Activated CD4-positive, alpha-beta memory T cell treated with anti-CD3 and anti-CD28 coated beads, Interleukin-2, amount 10 ng/mL, durations not matched to agents 7 days and 5 days (primary cell): ENCODE measurements around the gene SLC35F1. TPM values are rescaled to one million over a fixed set of nuclear protein-coding genes. Genes with fewer than 3 reads are reported as not detected.

Experiments
- CTCF ChIA-PET: fragments of 350-600 bp; sonication (Branson Sonifier 250); formaldehyde crosslinking; loops from one replicate; lab custom pipeline; 2021; ENCODE audit warnings: antibody characterized with exemption, inconsistent platforms; lab: Charles Lee
- POLR2A ChIA-PET: fragments of 350-600 bp; sonication (Branson Sonifier 250); formaldehyde crosslinking; loops from one replicate; lab custom pipeline; 2021; ENCODE audit warnings: antibody characterized with exemption; lab: Charles Lee
- DNase-seq: peaks from one replicate; pipeline ENCODE4 v3.0.0-alpha.2; 2020
- H3K27ac Mint-ChIP-seq: one replicate; pipeline ENCODE4 v1.8.0; 2021; ENCODE audit warnings: mild to moderate bottlenecking, mixed read lengths
- H3K27me3 Mint-ChIP-seq: one replicate; pipeline ENCODE4 v1.8.0; 2021; ENCODE audit warnings: mixed read lengths
- H3K36me3 Mint-ChIP-seq: one replicate; pipeline ENCODE4 v1.8.0; 2021; ENCODE audit warnings: low read depth, mixed read lengths
- H3K4me1 Mint-ChIP-seq: one replicate; pipeline ENCODE4 v1.8.0; 2021; ENCODE audit warnings: mixed read lengths
- H3K4me3 Mint-ChIP-seq: one replicate; pipeline ENCODE4 v1.8.0; 2021; ENCODE audit warnings: mild to moderate bottlenecking, mixed read lengths
- H3K9me3 Mint-ChIP-seq: one replicate; pipeline ENCODE4 v1.8.0; 2021; ENCODE audit warnings: mixed read lengths
- total RNA-seq, 2 experiments: library from RNA; stranded (reverse); gene quantifications; one replicate each; pipeline ENCODE4 v1.2.3, GENCODE V29; 2021

SLC35F1 gene
- total RNA-seq, 2 experiments from 2014 or later = 0.05 TPM; not detected in 1

- H3K4me1 Mint-ChIP-seq = peaks cover 6% of the 10 kb centered on the region
- H3K36me3 Mint-ChIP-seq = no peaks in the 10 kb centered on the region
- no peak for DNase-seq
- ChIA-PET CTCF (no interaction called here), POLR2A (no interaction called here)
- no peak overlapping the region for H3K27ac Mint-ChIP-seq
- H3K9me3 Mint-ChIP-seq = no peaks in the 10 kb centered on the region
- H3K27me3 Mint-ChIP-seq = peaks cover 25% of the 10 kb centered on the region
- H3K4me3 Mint-ChIP-seq = no peak overlapping the region
Observed at GRCh38 chr6:117911660-117912059, 4.6 kb downstream of the SLC35F1 start.

- Mint-ChIP-seq H3K4me1 (no peaks in the 10 kb centered on the region), H3K4me3 (no peak overlapping the region), H3K9me3 (no peaks in the 10 kb centered on the region), H3K27me3 (peaks cover under 1% of the 10 kb centered on the region), H3K36me3 (no peaks in the 10 kb centered on the region), H3K27ac (no peak overlapping the region)
- no peak for DNase-seq
- CTCF ChIA-PET = no interaction called here
- POLR2A ChIA-PET = no interaction called here
Observed at GRCh38 chr6:117915846-117916245, 8.8 kb downstream of the SLC35F1 start.

GRCh38 chr6:117916483-117916882, 9.4 kb downstream of the SLC35F1 start:
- ChIA-PET CTCF (no interaction called here), POLR2A (no interaction called here)
- H3K4me1 Mint-ChIP-seq = no peaks in the 10 kb centered on the region

GRCh38 chr6:117917176-117917575, 10.1 kb downstream of the SLC35F1 start:
- Mint-ChIP-seq H3K4me3 (no peak overlapping the region), H3K9me3 (no peaks in the 10 kb centered on the region), H3K27ac (no peak overlapping the region), H3K27me3 (peaks cover 2% of the 10 kb centered on the region), H3K4me1 (no peaks in the 10 kb centered on the region), H3K36me3 (no peaks in the 10 kb centered on the region)
- DNase-seq = no peak
- ChIA-PET CTCF (no interaction called here), POLR2A (no interaction called here)

More at GRCh38 chr6:117916483-117916882, 9.4 kb downstream of the SLC35F1 start:
- Mint-ChIP-seq H3K27ac (no peak overlapping the region), H3K36me3 (no peaks in the 10 kb centered on the region), H3K9me3 (no peaks in the 10 kb centered on the region), H3K4me3 (no peak overlapping the region), H3K27me3 (peaks cover 2% of the 10 kb centered on the region)
- no peak for DNase-seq

GRCh38 chr6:117918454-117918853, 11.4 kb downstream of the SLC35F1 start:
- CTCF ChIA-PET = no interaction called here
- Mint-ChIP-seq H3K27me3 (peaks cover 2% of the 10 kb centered on the region), H3K4me3 (no peak overlapping the region), H3K4me1 (no peaks in the 10 kb centered on the region), H3K27ac (no peak overlapping the region), H3K9me3 (peaks cover 2% of the 10 kb centered on the region), H3K36me3 (no peaks in the 10 kb centered on the region)
- DNase-seq = no peak
- POLR2A ChIA-PET = no interaction called here

- no peak overlapping the region for H3K4me3 Mint-ChIP-seq
- H3K27me3 Mint-ChIP-seq = peaks cover 2% of the 10 kb centered on the region
- peaks cover 2% of the 10 kb centered on the region for H3K9me3 Mint-ChIP-seq
- POLR2A ChIA-PET = no interaction called here
- H3K27ac Mint-ChIP-seq = no peak overlapping the region
- CTCF ChIA-PET = no interaction called here
- no peaks in the 10 kb centered on the region for H3K36me3 Mint-ChIP-seq
- no peak for DNase-seq
- H3K4me1 Mint-ChIP-seq = no peaks in the 10 kb centered on the region
Observed at GRCh38 chr6:117919275-117919674, 12.2 kb downstream of the SLC35F1 start.

- POLR2A ChIA-PET = no interaction called here
- CTCF ChIA-PET = no interaction called here
- Mint-ChIP-seq H3K27ac (no peak overlapping the region), H3K4me1 (no peaks in the 10 kb centered on the region), H3K9me3 (peaks cover 2% of the 10 kb centered on the region), H3K27me3 (peaks cover 2% of the 10 kb centered on the region), H3K4me3 (no peak overlapping the region), H3K36me3 (no peaks in the 10 kb centered on the region)
- DNase-seq = no peak
Observed at GRCh38 chr6:117919775-117920729, 13.0 kb downstream of the SLC35F1 start.

- POLR2A ChIA-PET = no interaction called here
- CTCF ChIA-PET = no interaction called here
Observed at GRCh38 chr6:117924690-117925089, 17.6 kb downstream of the SLC35F1 start.

GRCh38 chr6:117927866-117928265, 20.8 kb downstream of the SLC35F1 start:
- DNase-seq = no peak
- no peaks in the 10 kb centered on the region for H3K27me3 Mint-ChIP-seq
- CTCF ChIA-PET = no interaction called here
- H3K4me1 Mint-ChIP-seq = no peaks in the 10 kb centered on the region
- no peak overlapping the region for H3K27ac Mint-ChIP-seq
- peaks cover 13% of the 10 kb centered on the region for H3K9me3 Mint-ChIP-seq
- no peaks in the 10 kb centered on the region for H3K36me3 Mint-ChIP-seq
- no peak overlapping the region for H3K4me3 Mint-ChIP-seq
- POLR2A ChIA-PET = no interaction called here

More at GRCh38 chr6:117924690-117925089, 17.6 kb downstream of the SLC35F1 start:
- H3K4me1 Mint-ChIP-seq = no peaks in the 10 kb centered on the region
- H3K36me3 Mint-ChIP-seq = no peaks in the 10 kb centered on the region
- peaks cover 2% of the 10 kb centered on the region for H3K27me3 Mint-ChIP-seq
- peaks cover 13% of the 10 kb centered on the region for H3K9me3 Mint-ChIP-seq
- no peak overlapping the region for H3K4me3 Mint-ChIP-seq
- no peak overlapping the region for H3K27ac Mint-ChIP-seq
- DNase-seq = no peak

- Mint-ChIP-seq H3K9me3 (peaks cover 13% of the 10 kb centered on the region), H3K27ac (no peak overlapping the region), H3K4me1 (no peaks in the 10 kb centered on the region), H3K27me3 (no peaks in the 10 kb centered on the region), H3K36me3 (no peaks in the 10 kb centered on the region), H3K4me3 (no peak overlapping the region)
- no peak for DNase-seq
- ChIA-PET POLR2A (no interaction called here), CTCF (interaction anchor here (0.6 kb wide), 1 partner anchor 847 kb away, joined by 4 read pairs; no protein-coding TSS in a partner anchor)
Observed at GRCh38 chr6:117928833-117929232, 21.8 kb downstream of the SLC35F1 start.

GRCh38 chr6:117929501-117929900, 22.4 kb downstream of the SLC35F1 start:
- H3K4me3 Mint-ChIP-seq = no peak overlapping the region
- no peaks in the 10 kb centered on the region for H3K4me1 Mint-ChIP-seq
- ChIA-PET POLR2A (no interaction called here), CTCF (interaction anchor here (0.6 kb wide), 1 partner anchor 846 kb away, joined by 4 read pairs; no protein-coding TSS in a partner anchor)
- H3K27ac Mint-ChIP-seq = no peak overlapping the region
- no peaks in the 10 kb centered on the region for H3K36me3 Mint-ChIP-seq
- H3K27me3 Mint-ChIP-seq = no peaks in the 10 kb centered on the region
- H3K9me3 Mint-ChIP-seq = peaks cover 13% of the 10 kb centered on the region
- DNase-seq = no peak

GRCh38 chr6:117930645-117931044, 23.6 kb downstream of the SLC35F1 start:
- no peak for DNase-seq
- CTCF ChIA-PET = no interaction called here
- Mint-ChIP-seq H3K27me3 (no peaks in the 10 kb centered on the region), H3K27ac (no peak overlapping the region), H3K36me3 (no peaks in the 10 kb centered on the region), H3K9me3 (peaks cover 13% of the 10 kb centered on the region), H3K4me1 (no peaks in the 10 kb centered on the region), H3K4me3 (no peak overlapping the region)
- POLR2A ChIA-PET = no interaction called here

- no peak overlapping the region for H3K27ac Mint-ChIP-seq
- H3K36me3 Mint-ChIP-seq = no peaks in the 10 kb centered on the region
- H3K27me3 Mint-ChIP-seq = no peaks in the 10 kb centered on the region
Observed at GRCh38 chr6:117932001-117932400, 24.9 kb downstream of the SLC35F1 start.

More at GRCh38 chr6:117932001-117932400, 24.9 kb downstream of the SLC35F1 start:
- no peak for DNase-seq
- Mint-ChIP-seq H3K4me1 (no peaks in the 10 kb centered on the region), H3K4me3 (no peak overlapping the region), H3K9me3 (peaks cover 13% of the 10 kb centered on the region)
- ChIA-PET CTCF (no interaction called here), POLR2A (no interaction called here)
